ENCODE measurements around the gene CCER1. TPM values are rescaled to one million over a fixed set of nuclear protein-coding genes. Genes with fewer than 3 reads are reported as not detected.

The CCER1 gene
- total RNA-seq, 1 experiment from 2014 or later = not detected

- no peak for DNase-seq (ENCODE audit: low spot score)
- in situ Hi-C loops (cut with HindIII; ENCODE audit: low sequenced_read_pairs) = no loop called here
Observed at GRCh38 chr12:90937651-90938050, 17.3 kb downstream of the CCER1 start.

DNA sequence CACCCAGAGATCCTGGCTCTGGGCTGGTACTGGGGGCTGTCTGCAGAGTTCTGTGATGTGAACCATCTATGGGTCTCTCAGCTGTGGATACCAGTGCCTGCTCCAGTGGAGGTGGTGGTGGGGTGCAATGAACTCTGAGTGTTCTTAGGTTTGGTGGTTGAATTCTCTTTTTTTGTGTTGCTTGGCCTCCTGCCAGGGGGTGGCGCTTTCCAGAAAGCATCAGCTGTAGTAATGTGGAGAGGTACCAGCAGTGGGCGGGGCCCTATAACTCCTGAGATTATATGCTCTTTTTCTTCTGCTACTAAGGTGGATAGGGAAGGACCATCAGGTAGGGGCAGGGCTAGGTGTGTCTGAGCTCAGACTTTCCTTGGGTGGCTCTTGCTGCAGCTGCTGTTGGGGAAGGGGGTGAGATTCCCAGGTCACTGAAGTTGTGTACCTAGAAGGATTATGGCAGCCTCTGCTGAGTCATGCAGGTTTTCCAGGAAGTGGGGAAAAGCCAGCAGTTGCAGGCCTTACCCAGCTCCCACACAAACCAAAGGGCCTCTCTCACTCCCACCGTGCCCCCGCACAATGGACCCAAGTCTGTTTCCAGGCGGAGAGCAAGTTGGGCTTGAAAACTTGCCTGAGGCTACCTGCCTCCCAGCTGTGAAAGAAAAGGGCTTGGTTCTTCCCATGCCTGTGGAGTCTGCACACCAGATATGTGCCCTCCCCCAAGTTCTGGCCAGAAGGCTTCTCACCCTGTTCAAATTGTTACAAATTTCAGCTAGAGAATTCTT lies 18.6 kb downstream of the CCER1 start:
- in situ Hi-C loops (cut with HindIII; ENCODE audit: low sequenced_read_pairs) = no loop called here
- no peak for DNase-seq (ENCODE audit: low spot score)

DNA sequence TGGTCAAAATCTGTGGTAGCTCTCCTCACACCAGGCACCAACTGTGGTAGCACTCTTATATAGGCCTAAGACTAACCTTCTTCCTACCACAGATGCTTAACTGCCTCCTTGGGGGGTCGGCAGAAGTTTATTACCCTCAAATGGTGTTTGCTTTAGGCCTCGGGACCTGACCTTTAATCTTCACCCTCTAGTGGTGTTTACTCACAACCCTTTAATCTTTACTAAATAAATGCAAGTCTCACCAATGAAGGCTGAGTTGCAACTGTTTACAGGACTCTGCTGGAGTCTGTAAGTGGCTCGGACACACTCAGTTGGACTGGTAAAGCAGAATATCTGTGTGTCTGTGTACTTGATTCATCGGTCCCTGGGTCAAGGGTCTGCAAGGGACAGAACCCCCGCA lies 29.4 kb downstream of the CCER1 start:
- no peak for DNase-seq (ENCODE audit: low spot score)
- in situ Hi-C loops (cut with HindIII; ENCODE audit: low sequenced_read_pairs) = no loop called here

- in situ Hi-C loops (cut with HindIII; ENCODE audit: low sequenced_read_pairs) = no loop called here
- DNase-seq (ENCODE audit: low spot score) = no peak
Observed at GRCh38 chr12:90924406-90924805, 30.6 kb downstream of the CCER1 start.

- in situ Hi-C loops (cut with HindIII; ENCODE audit: low sequenced_read_pairs) = no loop called here
- DNase-seq (ENCODE audit: low spot score) = no peak
Observed at GRCh38 chr12:90922145-90922627, 32.8 kb downstream of the CCER1 start.

DNA sequence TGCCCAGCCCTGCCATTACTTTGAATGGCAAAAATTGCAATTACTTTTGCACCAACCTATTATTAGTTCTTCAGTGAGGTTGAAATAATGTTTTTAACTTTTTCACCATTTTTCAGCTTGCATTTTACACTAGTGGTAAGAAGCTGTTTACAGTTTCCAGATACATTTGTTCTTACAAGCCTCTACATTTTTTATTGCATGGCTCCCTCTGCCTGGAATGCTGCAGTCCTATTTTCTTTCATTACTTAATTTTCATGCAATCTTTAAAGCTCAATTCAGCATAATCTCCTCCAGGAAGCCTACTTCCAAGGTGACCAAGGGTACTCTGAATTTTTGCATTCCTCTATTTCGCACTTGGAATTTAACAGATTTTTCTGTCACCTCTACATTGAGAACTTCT lies 33.4 kb downstream of the CCER1 start:
- no peak for DNase-seq (ENCODE audit: low spot score)

GRCh38 chr12:90920222-90920621 lies 34.8 kb downstream of the CCER1 start:
- in situ Hi-C loops (cut with HindIII; ENCODE audit: low sequenced_read_pairs) = no loop called here
- no peak for DNase-seq (ENCODE audit: low spot score)

More for the DNA sequence above, 33.4 kb downstream of the CCER1 start:
- in situ Hi-C loops (cut with HindIII; ENCODE audit: low sequenced_read_pairs) = no loop called here

DNA sequence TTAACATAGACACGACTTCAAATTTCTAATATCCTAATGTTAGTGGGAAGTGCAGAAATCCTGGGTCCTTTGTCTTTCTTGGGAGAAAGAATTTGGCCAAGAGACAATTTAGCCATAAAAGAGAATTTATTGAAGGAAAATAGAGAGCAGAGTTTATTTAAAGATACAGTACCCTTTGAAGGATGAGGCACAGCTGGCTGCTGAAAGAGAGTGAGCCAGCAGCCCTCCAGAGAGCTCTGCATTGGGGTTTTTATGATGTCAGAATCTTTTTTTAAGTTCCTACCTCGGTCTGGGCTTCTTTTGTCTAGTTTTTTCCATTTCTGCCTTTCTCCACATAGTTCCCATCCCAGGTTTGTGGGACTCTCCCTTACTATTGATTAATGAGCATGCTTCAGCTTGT lies 37.5 kb downstream of the CCER1 start:
- DNase-seq (ENCODE audit: low spot score) = no peak

DNA sequence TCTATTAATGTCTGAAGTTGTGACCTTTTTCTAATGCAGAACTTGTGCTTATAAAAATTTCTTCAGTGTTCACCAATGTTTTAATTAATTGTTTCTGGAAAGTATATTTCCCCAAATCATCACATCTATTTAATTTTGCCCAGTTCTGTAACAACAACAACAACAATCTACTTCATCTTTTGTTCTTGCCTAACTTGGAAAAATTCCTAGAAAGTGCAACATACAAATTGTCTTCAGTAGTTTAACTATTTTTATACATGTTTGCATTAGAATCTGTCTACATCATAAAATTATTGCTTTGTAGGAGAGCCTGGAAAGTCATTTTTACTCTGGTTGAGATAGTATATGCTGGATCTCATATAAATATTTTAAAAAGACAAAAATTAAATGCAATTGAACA lies 38.5 kb downstream of the CCER1 start:
- in situ Hi-C loops (cut with HindIII; ENCODE audit: low sequenced_read_pairs) = no loop called here
- DNase-seq (ENCODE audit: low spot score) = no peak

More for the DNA sequence above, 37.5 kb downstream of the CCER1 start:
- in situ Hi-C loops (cut with HindIII; ENCODE audit: low sequenced_read_pairs) = no loop called here

- DNase-seq (ENCODE audit: low spot score) = no peak
- in situ Hi-C loops (cut with HindIII; ENCODE audit: low sequenced_read_pairs) = no loop called here
Observed at GRCh38 chr12:90915353-90915752, 39.6 kb downstream of the CCER1 start.

- DNase-seq (ENCODE audit: low spot score) = no peak
- in situ Hi-C loops (cut with HindIII; ENCODE audit: low sequenced_read_pairs) = no loop called here
Observed at GRCh38 chr12:90910958-90911357, 44.0 kb downstream of the CCER1 start.

GRCh38 chr12:90909069-90909770 lies 45.8 kb downstream of the CCER1 start:
- DNase-seq (ENCODE audit: low spot score) = peak; percentile 43
- in situ Hi-C loops (cut with HindIII; ENCODE audit: low sequenced_read_pairs) = no loop called here

DNA sequence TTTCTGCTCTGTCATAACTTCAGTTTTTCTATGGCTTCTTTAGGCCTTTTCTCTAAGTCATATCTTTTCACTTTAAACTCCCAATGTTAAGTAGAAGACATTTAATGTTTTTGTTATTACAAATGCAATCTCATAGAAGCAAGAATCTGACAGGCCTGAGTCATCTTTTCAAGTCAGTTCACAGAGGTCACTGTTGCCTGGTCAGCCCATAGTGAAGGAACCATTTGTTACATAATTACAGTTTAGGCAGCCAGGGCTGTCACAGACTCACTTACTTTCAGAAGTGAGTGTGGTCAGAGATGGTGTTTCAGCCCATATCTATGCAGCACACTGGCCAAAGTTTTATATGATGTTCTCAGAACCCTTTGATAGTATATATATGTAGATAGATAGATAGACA lies 46.5 kb downstream of the CCER1 start:
- in situ Hi-C loops (cut with HindIII; ENCODE audit: low sequenced_read_pairs) = no loop called here
- DNase-seq (ENCODE audit: low spot score) = no peak

GRCh38 chr12:90905691-90906370 lies 49.1 kb downstream of the CCER1 start:
- no peak for DNase-seq (ENCODE audit: low spot score)
- in situ Hi-C loops (cut with HindIII; ENCODE audit: low sequenced_read_pairs) = no loop called here

DNA sequence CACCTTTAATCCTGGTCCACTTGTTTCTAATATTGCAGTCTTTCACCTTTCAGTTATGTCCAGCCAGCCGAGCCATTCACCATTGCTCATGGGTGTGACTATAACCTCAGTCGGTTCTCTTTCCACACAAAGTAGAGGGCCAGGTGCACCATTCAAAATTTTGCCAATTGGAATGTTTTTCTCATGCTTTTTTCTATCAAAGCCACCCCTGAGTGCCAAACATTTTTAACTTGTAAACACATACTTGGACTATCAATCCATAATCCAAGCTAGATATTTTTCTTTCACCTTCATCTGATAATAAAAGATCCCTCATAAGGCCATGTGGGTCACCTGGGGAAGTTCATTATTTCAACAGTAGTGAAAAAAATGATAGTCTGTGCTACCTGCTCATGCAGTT lies 52.4 kb downstream of the CCER1 start:
- in situ Hi-C loops (cut with HindIII; ENCODE audit: low sequenced_read_pairs) = no loop called here
- DNase-seq (ENCODE audit: low spot score) = no peak

Other genes with a start within 250 kb of the CCER1 start
- not detected in 2 replicates for gene EPYC, start 49.8 kb upstream of the CCER1 start, total RNA-seq (2014; rRNA removed; shearing (Covaris generic))
- not detected in 2 replicates for gene KERA, start 102.8 kb upstream of the CCER1 start, total RNA-seq (2014; rRNA removed; shearing (Covaris generic))
- not detected in 2 replicates for gene LUM, start 156.3 kb upstream of the CCER1 start, total RNA-seq (2014; rRNA removed; shearing (Covaris generic))
- gene DCN, start 227.6 kb upstream of the CCER1 start, total RNA-seq (2014; rRNA removed; shearing (Covaris generic)) = not detected in 2 replicates